Osteoblast (primary cell): Measurements from ENCODE around the gene TRIM44. TPM values are rescaled to one million over a fixed set of nuclear protein-coding genes. Genes with fewer than 3 reads are reported as not detected.
"Not testable (repeated sequence)": the region's sequence is repeated elsewhere in the genome, so short reads cannot be mapped to it uniquely, and the experiment has no call there.

ENCODE experiments used
- DNase-seq: peaks from one replicate; pipeline ENCODE4 v3.0.0; 2011; ENCODE audit warnings: low spot score, mixed read lengths; ENCODE audit not compliant: insufficient read length; ENCODE audit errors: missing footprints
- H2AFZ ChIP-seq: 2 replicates; pipeline ENCODE4 v1.6.0; 2011; ENCODE audit warnings: mild to moderate bottlenecking, low read length
- H3K27ac ChIP-seq: 2 replicates; pipeline ENCODE4 v1.5.1; 2011; ENCODE audit warnings: mild to moderate bottlenecking, low read depth, low read length, moderate library complexity
- H3K27me3 ChIP-seq: 2 replicates; pipeline ENCODE4 v1.6.0; 2012; ENCODE audit warnings: mild to moderate bottlenecking, control low read depth, inconsistent platforms, low read length, moderate library complexity; ENCODE audit not compliant: insufficient read depth
- H3K36me3 ChIP-seq: 2 replicates; pipeline ENCODE4 v1.5.1; 2011; ENCODE audit warnings: mild to moderate bottlenecking, low read length, control low read depth, moderate library complexity; ENCODE audit not compliant: insufficient read depth
- H3K4me1 ChIP-seq: 2 replicates; pipeline ENCODE4 v1.5.1; 2011; ENCODE audit warnings: mild to moderate bottlenecking, low read length, control low read depth, moderate library complexity; ENCODE audit not compliant: insufficient read depth
- H3K4me2 ChIP-seq: 2 replicates; pipeline ENCODE4 v1.6.0; 2011; ENCODE audit warnings: mild to moderate bottlenecking, low read length; ENCODE audit not compliant: insufficient read depth
- H3K4me3 ChIP-seq: fragments of 200-600 bp; sonication (generic); 3 replicates; pipeline ENCODE4 v1.5.1; 2012; ENCODE audit warnings: mild to moderate bottlenecking, low read length, inconsistent platforms; ENCODE audit not compliant: insufficient read depth
- H3K79me2 ChIP-seq: 2 replicates; pipeline ENCODE4 v1.6.0; 2012; ENCODE audit warnings: mild to moderate bottlenecking, low read length, control low read depth, inconsistent platforms; ENCODE audit not compliant: insufficient read depth
- H3K9me3 ChIP-seq: 2 replicates; pipeline ENCODE4 v1.5.1; 2011; ENCODE audit warnings: low read depth, low read length, control low read depth
- H4K20me1 ChIP-seq: 2 replicates; pipeline ENCODE4 v1.6.0; 2012; ENCODE audit warnings: mild to moderate bottlenecking, low read length, control low read depth; ENCODE audit not compliant: insufficient read depth
- total RNA-seq: library from RNA; depleted of rRNA; stranded (reverse); fragments of >200 nt; gene quantifications from 2 replicates; pipeline ENCODE4 v1.2.3, GENCODE V29; 2012
- TF ChIP-seq, protein P1 (sequence below): IDR thresholded peaks from 2 replicates; pipeline ENCODE4 v1.5.1; 2011; ENCODE audit warnings: mild to moderate bottlenecking, low read depth, low read length, moderate library complexity; ENCODE audit errors: extremely low read depth

TRIM44 gene
- total RNA-seq, 1 donor, result 40.5 TPM

GRCh38 chr11:35650467-35650866 lies 12.1 kb upstream of the TRIM44 start:
- Histone ChIP-seq H3K4me3 (no peak overlapping the region), H3K9me3 (no peaks in the 10 kb centered on the region), H3K27me3 (no peaks in the 10 kb centered on the region), H3K79me2 (no peaks in the 10 kb centered on the region), H3K36me3 (no peaks in the 10 kb centered on the region), H4K20me1 (no peaks in the 10 kb centered on the region), H2AFZ (no peak overlapping the region), H3K4me2 (no peak overlapping the region), H3K4me1 (peaks cover 2% of the 10 kb centered on the region), H3K27ac (no peak overlapping the region)
- TF ChIP-seq, protein P1, sequence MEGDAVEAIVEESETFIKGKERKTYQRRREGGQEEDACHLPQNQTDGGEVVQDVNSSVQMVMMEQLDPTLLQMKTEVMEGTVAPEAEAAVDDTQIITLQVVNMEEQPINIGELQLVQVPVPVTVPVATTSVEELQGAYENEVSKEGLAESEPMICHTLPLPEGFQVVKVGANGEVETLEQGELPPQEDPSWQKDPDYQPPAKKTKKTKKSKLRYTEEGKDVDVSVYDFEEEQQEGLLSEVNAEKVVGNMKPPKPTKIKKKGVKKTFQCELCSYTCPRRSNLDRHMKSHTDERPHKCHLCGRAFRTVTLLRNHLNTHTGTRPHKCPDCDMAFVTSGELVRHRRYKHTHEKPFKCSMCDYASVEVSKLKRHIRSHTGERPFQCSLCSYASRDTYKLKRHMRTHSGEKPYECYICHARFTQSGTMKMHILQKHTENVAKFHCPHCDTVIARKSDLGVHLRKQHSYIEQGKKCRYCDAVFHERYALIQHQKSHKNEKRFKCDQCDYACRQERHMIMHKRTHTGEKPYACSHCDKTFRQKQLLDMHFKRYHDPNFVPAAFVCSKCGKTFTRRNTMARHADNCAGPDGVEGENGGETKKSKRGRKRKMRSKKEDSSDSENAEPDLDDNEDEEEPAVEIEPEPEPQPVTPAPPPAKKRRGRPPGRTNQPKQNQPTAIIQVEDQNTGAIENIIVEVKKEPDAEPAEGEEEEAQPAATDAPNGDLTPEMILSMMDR, result no peak
- DNase-seq, result no peak

- no peak for DNase-seq
- Histone ChIP-seq H3K27ac (no peak overlapping the region), H3K36me3 (no peaks in the 10 kb centered on the region)
Observed at GRCh38 chr11:35651263-35651662, 11.3 kb upstream of the TRIM44 start.

DNA sequence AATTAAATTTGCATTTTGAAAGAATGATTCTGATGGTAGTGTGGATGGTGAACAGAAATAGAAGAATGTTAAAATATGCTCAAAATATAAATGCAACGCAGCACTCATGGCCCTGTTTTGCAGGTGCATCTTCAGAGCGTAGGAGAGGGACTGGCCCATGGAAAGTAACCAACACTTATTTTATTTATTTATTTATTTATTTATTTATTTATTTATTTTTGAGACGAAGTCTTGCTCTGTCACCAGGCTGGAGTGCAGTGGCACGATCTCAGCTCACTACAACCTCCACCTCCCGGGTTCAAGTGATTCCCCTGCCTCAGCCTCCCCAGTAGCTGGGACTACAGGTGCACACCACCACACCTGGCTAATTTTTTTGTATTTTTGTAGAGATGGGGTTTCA lies 9.8 kb upstream of the TRIM44 start:
- DNase-seq, H3K27ac ChIP-seq, H3K27me3 ChIP-seq, H3K4me1 ChIP-seq, H2AFZ ChIP-seq, H3K79me2 ChIP-seq, H3K4me3 ChIP-seq, H3K9me3 ChIP-seq, H4K20me1 ChIP-seq, H3K36me3 ChIP-seq, H3K4me2 ChIP-seq: not testable (repeated sequence)

More at GRCh38 chr11:35651263-35651662, 11.3 kb upstream of the TRIM44 start:
- no peak overlapping the region for H2AFZ ChIP-seq
- no peaks in the 10 kb centered on the region for H3K27me3 ChIP-seq
- H3K4me3 ChIP-seq, result no peak overlapping the region
- TF ChIP-seq, protein P1, result no peak
- H3K4me2 ChIP-seq, result no peak overlapping the region
- H3K9me3 ChIP-seq, result no peaks in the 10 kb centered on the region
- peaks cover 2% of the 10 kb centered on the region for H3K4me1 ChIP-seq
- H3K79me2 ChIP-seq, result no peaks in the 10 kb centered on the region
- no peaks in the 10 kb centered on the region for H4K20me1 ChIP-seq

GRCh38 chr11:35654711-35655110 lies 7.9 kb upstream of the TRIM44 start:
- no peaks in the 10 kb centered on the region for H4K20me1 ChIP-seq
- H3K27ac ChIP-seq, result no peak overlapping the region
- TF ChIP-seq, protein P1, result no peak
- H3K27me3 ChIP-seq, result no peaks in the 10 kb centered on the region
- no peak for DNase-seq
- no peak overlapping the region for H3K4me2 ChIP-seq
- H3K9me3 ChIP-seq, result no peaks in the 10 kb centered on the region
- H2AFZ ChIP-seq, result no peak overlapping the region
- no peaks in the 10 kb centered on the region for H3K79me2 ChIP-seq
- H3K4me3 ChIP-seq, result no peak overlapping the region
- H3K4me1 ChIP-seq, result peaks cover 2% of the 10 kb centered on the region
- no peaks in the 10 kb centered on the region for H3K36me3 ChIP-seq
